Amniotic epithelial cell (primary cell): ENCODE measurements around the gene MSI2.

Experiments
- DNase-seq: peaks from one replicate; pipeline ENCODE4 v3.0.0-alpha.2; 2010; ENCODE audit warnings: low read depth

The MSI2 gene

DNA sequence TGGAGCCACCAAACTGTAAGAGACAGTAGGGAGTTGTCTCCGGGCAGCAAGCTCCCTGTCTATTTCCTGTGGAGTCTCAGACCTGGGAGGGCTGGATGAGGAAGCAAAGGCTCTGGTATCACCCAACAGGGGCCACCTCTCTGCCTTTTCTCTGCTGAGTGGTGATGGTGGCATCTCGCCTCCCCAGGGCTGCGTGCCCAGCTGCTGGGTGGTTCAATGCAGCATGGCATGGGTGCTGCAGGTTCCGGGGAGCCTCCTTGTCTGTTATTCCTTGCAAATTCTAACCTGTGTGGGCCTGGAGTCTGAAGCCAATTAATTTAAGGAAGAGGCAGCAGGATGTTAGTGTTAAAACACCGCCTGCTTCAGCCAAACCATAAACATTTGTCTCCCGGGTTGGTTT, 410.6 kb downstream of the MSI2 start:
- DNase-seq = no peak

DNA sequence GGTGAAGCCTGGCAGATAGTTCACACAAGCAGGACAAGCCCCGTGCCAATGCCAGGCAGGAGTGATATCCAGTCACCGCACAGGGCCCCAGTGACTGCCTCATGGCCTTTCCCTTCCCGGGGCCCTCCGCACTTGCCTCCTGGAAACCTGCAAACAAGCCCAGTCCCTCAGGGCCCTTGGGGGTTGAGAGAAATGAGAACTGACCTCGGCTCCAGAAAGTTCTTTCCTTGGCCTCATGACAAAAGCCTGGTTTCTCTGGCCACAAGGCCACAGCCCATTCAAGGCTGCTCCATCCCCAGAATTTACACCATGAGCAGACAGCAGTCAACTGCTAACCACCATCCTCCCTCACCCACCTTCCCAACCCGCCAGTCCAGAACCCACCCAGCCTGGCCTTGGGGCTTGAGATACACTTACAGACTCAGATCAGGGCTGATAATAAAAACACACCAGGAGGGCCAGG, 411.2 kb downstream of the MSI2 start:
- no peak for DNase-seq

DNA sequence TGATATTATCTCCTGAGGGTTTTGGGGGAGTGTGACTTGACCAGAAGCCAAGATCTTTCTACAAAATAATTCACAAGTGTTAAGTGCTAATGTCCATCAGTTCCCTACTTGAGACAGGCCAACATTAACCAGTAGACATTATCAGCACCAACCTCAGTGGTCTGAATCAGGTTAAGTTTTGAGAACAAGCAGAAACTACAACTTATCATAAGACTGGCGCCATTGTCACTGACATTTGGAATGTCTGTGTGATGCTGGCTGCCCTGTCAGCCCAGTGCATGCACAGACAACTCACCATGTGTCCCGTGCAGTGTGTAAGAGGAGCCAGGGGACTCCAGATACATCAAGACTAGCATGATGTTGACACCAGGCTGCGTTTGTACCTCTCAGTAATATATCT, 412.0 kb downstream of the MSI2 start:
- DNase-seq = peak; percentile 36

DNA sequence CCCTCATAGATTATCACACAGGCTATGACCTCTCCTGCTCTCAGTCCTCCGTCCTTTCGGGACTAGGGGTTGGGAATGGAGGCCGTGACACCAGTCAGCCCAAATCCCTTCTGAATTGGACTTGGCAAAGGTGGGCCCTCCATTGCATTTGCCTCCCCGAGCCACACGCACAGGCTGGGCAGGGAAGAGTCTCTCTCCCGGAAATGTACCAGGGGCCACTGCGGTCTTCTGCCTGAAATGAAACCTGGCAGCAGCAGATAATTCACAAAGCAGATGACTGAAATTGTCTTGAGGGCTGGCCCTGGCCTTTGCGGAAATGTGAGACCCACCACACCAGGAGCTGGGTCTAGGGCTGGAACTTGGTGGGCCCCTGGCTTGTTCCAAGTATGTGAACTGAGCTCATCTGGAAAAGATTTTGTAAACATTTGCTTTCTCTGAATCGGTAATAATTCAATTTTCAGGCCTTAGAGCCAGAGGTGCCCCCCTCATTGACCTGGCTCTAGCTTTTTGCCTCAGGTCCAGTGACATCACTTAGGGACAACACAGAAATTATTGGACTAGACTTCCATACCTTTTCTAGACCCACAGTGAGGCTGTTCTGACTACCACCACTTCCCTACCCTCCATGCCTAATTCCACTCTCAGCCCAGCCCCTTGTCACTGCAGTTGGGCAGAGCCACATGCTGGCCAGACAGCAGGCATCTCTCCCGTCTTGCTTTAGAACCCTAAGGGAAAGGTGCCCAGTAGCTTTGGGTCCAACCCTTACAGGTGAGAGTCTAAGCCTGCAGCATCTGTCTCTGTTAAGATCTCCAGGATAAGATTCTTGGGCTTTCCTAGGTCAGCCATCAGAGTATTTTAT, 413.6 kb downstream of the MSI2 start:
- DNase-seq = no peak

DNA sequence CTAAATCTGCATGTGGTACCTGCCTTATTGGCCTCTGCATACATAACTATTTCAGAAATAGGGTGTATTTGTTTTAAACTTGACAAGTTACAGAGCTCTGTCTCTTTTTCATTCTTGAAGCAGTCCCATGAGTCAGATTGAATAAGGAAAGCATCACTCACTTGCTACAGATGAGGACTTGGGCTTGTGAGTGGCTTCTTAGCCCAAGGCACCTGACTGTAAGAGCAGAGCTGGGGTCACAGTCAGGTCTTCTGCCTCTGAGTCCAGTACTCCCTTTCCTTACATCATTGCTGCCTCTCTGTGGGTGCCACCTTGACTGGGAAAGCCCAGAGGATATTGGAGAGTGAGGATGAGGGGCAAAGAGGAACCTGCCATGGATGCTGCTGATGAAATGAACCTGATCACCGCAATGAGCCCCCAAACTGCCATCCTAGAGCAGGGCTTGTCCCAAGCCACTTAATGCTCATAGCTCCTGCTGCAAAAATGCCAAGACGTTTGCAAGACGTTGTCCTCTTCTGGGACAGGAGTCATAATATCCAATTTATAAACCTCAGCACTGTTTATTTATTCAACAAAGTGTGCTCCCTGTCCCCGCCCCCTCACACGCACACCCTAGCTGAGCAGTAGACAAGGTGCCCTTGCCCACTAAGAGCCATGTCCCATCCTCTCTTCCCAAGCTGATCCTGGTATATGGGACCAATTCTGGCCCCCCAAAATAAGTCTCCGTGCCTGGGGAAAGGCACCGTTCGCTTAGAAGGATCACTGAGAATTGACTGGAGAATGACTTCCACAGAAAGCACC, 414.6 kb downstream of the MSI2 start:
- DNase-seq = peak; percentile 9

DNA sequence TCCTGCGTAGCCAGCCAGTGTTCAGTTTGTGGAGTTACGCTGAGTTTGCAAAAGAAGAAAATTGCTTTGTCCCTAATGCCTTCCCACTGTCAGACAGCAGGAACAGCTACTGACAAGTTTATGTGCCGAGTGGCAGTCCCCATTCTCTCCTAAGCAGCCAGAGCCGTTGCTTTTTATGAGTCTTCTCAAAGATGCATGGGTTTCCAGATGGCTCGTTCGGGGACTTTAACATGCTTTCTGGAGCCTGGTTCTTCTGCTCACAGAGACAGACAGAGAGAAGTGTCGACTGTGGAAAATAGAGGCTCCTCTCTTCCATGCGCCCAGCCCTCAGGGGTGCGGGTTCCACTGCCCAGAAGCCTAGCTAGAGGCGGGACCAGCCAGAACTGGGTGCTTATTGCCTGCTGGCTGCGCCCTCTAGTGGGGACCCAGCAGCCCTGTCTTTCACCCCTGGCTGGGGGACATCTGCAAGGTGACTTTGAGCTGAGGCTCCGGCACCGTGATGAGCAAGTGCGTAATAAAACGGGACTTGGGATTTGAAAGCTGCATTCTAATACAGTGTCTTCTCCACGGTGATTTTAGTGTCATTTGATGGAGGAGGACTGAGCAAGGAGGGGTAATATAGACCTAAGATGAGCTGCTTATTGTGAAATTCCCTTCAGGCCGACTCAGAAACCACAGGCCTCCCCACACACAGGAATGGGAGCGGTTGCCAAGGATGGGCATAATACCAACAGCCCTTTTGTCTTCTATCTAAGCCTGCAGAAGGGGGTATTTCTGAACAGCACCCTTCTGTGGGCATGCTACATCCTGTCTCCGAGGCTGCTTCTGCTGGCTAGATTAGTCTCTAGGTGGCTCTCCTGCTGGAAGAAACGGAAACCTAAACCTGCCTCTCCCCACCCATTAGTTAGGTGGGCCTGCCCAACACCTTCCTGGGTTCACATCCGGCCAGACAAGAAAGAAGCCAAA, 415.6 kb downstream of the MSI2 start:
- peak; percentile 88 for DNase-seq

DNA sequence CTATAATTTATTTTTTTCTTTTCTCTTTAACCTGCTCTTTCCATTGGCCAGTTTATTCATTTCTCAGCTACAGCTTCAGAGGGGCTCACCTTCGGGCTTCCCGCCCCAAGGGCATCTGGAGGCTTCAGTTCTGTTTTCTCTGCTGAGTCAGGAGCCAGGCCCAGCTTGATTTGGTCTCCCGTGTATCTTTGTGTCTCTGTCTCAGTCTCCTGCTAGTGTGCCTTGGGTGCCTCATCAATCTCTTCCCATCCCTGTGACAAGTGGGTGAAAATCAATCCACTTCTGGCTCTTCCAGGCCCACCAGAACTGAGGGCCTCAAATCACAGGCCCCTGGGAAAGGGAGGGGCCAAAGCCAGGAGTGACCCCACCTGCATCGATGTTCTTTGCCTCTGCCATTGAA, 416.6 kb downstream of the MSI2 start:
- DNase-seq = no peak

DNA sequence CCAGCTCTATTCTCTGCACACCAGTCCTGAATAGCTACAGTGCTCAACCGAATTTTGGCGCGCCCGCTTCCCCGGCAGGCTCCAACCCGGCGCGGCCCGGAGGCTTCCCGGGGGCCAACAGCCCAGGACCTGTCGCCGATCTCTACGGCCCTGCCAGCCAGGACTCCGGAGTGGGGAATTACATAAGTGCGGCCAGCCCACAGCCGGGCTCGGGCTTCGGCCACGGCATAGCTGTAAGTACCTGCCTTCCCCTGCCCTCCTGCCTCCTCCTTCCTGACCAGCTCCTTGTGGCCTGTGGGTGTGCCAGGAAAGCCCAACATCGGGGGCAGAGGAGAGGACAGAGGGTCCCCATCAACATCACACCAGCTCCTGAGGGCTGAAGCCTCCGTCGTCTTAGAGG, 418.6 kb downstream of the MSI2 start:
- DNase-seq = no peak

DNA sequence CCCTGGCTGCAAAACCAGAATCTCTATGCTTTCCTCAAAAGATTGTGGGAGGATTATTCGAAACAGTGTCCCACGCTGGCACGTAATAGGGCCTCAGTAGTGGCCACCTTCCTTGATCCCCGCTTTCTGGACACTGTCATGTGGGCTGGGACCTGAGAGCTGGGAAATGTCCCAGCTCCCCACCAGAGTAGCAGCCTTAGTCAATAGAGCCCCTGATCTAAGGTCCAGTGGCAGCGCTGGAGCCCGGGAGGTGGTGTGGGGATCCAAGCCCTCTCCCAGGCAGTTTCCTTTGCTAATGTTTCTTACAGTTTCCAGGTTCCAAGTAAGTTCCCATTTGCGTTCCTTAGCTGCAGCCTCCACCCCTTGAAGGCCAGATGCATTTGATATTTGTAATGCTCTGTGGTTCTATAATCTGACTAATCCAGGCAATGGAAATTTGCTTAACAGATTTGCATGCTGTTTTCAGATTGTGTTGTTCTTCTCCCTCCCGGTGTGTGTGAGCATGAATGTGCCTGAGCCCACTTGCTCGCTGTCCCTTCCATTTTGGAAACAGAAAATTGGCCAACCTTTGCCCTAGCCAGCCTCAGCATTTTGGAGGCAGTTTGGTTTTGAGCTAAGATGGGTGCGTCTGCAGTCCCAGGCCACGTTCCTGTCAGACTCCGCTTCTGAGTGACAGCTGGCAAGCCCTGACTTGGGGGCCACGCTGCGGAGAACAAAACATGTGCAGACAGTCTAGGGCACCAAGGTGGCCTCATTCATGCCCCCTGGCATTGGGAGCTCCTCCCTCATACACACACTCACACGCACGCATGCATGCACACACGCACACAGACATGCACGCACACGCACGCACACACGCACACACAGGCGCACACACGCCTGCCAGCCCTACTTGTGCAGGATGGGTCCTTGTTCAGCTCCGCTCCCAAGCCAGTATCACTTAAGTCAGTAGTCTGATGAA, 419.4 kb downstream of the MSI2 start:
- no peak for DNase-seq

DNA sequence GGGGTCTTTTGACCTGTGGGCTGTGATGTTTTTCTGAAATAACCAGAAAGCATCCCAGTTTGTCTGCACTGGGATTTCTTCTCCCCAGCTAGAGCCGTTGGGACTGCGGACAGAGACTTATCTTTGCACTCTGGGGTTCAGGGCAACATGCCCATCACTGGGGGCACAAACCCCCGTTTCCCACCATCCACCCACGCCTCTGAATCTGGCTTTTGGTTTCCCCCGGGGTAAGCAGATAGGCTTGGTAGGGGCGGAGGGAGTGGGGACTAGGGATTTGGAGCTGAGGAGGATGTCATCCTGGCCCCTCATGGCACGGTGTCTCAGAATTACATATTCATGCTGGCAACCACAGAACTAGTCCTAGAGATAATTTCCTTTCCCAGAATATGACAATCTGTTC, 420.2 kb downstream of the MSI2 start:
- no peak for DNase-seq

DNA sequence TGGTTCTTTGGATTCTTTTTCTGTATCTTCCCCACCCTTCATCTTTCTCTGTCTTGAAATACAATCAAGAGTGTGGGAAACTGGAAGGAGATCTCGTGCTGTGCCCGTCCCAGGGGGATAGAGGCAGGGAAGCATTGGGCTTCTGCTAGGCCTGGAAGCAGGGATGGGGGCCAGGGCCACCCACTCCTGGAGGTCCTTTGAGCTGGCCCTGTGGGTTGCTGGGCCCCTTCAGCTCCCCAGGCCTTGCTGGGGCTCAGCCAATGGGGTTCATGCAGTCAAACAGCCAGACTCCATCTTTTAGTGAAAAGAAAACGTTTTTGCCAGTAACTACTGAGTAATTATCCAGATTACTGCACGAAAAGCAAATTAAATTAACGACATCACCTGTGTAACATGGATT, 421.0 kb downstream of the MSI2 start:
- no peak for DNase-seq

DNA sequence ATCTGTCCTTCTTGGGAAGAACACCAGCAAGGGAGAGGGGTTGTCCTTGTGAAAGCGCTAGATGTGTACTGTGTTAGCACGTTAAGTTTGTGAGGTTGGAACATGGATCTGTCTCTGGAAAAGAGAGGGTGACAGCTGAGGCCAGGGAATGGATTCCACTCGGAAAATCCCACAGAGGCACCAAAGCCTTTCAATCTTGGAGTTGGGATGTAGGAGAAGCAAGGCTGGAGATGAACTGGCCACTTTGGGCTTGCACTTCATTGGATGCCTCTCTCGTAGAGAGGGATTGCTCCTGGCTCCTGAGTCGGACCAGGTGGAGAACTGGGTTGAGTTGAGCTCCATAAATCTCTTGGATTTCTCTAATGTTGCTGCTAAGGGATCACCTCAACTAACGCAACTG, 421.5 kb downstream of the MSI2 start:
- no peak for DNase-seq

DNA sequence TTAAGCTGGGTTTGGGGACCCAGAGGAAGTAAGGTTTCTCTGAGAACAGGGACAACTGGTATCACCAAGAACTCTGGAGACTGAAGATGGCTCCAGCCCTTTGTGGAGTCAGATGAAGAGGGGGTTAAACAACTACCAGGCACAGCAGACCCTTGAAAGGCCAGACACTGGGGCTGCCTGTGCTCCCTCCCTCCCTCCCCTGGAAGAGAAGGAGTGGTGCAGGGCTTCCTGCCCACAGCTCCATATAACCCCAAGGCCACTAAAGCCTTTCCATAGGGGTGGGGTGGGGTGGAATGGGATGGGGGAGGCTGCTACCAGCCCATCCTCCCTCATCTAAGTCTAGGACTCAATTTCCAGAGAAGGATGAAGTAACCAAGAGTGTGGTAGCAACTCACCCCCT, 422.1 kb downstream of the MSI2 start:
- no peak for DNase-seq

DNA sequence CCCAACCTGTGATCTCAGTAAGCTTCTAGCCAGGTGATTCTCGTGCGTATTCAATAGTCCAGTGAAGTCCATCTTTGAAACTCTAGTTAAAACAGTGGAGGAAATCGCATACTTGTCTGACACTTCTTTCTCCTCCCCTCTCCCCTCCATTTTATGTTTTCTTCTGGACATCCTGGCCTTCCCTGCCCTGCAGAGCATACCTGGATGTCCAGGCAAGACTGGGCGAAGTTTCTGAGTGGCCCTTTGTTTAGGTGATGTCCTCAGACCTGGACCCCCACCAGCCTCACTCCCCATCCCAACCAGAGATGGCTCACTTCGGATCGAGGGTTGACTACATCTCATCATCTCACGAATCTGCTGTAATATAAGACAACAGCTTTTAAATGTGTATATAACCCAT, 423.0 kb downstream of the MSI2 start:
- DNase-seq = no peak

DNA sequence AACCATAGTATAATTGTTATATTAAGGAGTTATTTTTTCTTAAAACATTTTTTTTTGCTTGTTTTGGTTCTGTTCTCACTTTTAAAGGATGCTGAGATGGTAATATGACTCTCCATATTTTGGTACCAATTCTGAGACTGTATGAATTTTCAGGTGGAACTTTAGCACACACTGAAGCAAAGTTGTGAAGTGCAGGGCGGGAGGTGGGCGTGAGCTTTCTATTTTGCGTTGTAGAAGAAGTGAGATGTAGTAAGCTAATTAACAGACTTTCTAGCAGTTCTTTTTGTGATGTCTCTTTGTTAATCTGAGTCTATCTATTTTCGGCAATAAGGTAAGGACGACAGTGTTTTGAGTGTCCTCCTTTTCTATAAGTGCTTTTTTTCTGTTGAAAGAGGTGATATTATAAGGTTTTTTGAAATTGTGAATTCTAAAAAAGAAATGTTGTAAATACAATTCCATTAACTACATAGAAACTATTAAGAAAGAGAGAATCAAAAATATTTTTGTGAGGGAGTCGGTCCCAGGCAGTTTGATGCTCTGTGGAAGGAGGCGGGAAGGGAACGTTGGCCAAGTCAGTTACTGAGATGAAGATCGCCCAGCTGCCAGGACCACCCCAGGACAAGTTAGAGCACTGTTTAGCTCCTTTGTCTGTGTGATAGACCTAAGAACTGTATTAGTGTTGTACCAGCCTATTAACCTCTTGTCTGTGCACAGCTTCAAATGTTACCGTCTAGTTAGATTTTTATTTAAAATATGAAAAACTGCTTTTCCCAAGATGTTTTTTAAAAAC, 423.8 kb downstream of the MSI2 start:
- DNase-seq = no peak

DNA sequence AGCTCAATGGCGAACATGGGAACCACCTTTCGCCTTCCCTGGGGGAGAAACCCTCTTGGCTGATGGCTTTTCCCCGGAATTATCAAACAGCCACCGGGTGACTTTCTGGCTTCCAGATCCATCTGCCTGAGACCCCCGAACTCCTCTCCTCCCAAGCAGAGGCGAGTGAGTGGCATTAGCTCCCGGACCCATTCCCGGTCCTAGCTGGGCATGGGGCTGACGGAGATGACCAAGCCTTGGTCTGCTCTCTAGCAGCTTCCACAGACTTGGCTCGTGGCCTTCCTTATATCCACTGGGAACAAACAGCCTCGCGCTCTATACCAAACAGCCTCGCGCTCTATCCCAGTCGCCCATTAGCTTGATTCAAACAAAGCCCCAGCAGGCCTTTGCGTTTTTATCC, 426.4 kb downstream of the MSI2 start:
- no peak for DNase-seq

DNA sequence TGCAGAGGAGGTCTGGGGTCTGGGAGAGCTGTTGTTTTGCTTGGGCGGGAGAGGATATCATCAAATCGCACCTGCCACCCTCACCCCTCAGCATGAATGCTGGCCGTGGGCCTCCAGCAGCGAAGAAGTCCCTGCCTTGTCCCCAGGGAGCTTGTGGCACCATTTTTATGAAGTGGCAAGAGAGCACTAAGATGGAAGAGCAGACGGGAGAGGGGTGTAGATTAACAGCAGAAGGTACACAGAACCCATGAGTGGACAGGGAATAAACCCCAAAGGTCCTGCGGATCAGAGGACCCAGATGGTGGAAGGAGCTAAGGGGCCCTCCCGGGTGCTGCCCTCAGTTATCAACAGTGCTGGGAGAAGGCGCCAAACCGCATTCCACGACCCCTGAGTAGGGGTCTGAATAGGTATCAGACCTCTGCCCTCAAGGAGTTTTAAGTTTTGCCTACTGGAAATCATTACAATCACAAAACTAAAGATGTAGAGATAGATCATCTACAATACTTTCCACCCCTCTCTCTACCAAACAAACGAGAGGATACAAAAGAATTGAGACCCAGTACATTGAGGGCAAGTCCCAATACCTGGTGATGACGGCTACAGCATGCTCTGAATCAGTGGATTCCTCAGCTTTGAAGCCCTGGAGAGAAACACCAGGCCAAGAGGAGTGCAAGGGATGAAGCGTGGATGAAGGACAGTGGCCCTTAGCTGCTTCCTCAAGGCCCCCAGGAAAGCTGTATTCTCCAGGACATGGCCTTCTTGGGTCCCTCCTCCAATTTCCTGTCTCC, 428.6 kb downstream of the MSI2 start:
- DNase-seq = no peak

DNA sequence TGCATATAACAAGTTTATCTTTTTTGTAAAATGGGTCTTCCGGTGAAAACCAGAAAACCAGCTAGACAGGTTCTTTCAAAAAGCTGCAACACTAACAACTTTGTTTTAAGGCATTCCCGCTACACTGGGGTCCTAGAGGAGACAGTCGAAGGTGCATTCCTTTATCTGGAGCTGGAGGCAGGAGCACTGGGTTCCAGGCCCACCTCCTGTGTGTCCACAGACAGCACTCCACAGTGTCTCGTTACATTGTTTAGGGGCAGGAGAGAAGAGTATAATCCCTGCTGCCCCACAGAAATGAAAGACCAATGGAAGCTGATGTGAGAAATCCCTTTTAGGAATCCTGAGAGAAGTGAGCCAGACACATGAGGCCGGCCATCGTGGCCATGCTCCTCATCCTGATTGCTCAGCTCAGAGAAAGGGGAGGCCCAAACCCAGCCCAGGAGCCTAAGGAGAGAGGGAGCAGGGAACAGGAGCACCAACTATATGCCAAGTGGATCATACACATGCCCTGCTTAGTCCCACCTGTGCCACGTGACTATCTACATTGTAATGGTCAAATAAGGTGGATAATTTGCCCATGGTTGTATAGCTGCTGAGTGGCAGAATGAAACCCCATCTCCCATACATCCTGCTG, 429.3 kb downstream of the MSI2 start:
- no peak for DNase-seq

DNA sequence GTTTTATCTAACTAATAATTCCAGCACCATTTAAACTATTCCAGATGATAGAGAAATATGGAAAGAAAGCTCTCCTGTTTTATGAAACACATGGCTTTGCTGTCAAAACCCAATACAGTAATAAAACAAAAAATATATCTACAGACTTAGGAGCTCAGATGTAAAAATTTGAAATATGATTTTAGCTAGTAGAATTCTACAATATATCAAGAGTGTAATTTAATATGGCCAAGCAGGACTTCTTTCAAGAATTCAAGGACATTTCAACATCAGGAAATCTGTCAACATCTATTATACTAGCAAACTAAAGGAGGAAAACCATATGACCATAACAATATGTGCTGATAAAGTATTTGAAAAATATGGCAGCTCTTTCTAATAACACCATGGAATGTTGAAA, 431.3 kb downstream of the MSI2 start:
- DNase-seq = peak; percentile 20
